BJ (cell line): ENCODE measurements around the gene ITGB6. TPM values are rescaled to one million over a fixed set of nuclear protein-coding genes. Genes with fewer than 3 reads are reported as not detected.

ENCODE experiments used
- CTCF ChIA-PET: fragments of 350-600 bp; formaldehyde crosslinking; extraction: SDS; loops from one replicate; lab custom pipeline; 2021; ENCODE audit warnings: antibody characterized with exemption, inconsistent platforms; lab: Yijun Ruan, JAX
- POLR2A ChIA-PET: fragments of 300-600 bp; sonication (Branson Sonifier 250); formaldehyde crosslinking; extraction: SDS; loops from one replicate; lab custom pipeline; 2021; ENCODE audit warnings: antibody characterized with exemption; lab: Charles Lee
- DNase-seq: peaks from one replicate; pipeline ENCODE4 v3.0.0-alpha.2; 2011; ENCODE audit warnings: low read depth
- H3K27me3 ChIP-seq: 2 replicates; pipeline ENCODE4 v1.6.0; 2011; ENCODE audit warnings: low read length; ENCODE audit not compliant: control insufficient read depth, insufficient read depth
- H3K36me3 ChIP-seq: 2 replicates; pipeline ENCODE4 v1.5.1; 2011; ENCODE audit warnings: low read length; ENCODE audit not compliant: control insufficient read depth, insufficient read depth
- H3K4me3 ChIP-seq: 2 replicates; pipeline ENCODE4 v1.5.1; 2011; ENCODE audit warnings: low read depth, mild to moderate bottlenecking, control low read depth, low read length
- CTCF ChIP-seq: IDR thresholded peaks from 2 replicates; pipeline ENCODE4 v1.5.1; 2011; ENCODE audit warnings: low read depth, mild to moderate bottlenecking, control low read depth, inconsistent platforms, low read length, moderate library complexity; ENCODE audit not compliant: insufficient read depth
- polyA plus RNA-seq: library from polyadenylated mRNA; depleted of rRNA; stranded (reverse); fragments of >200 nt; gene quantifications from 2 replicates; pipeline ENCODE4 v1.2.3, GENCODE V29; 2011

ITGB6 gene
- polyA plus RNA-seq, 1 experiment = 0.01 TPM

- Histone ChIP-seq H3K36me3 (no peaks in the 10 kb centered on the region), H3K27me3 (peaks cover 4% of the 10 kb centered on the region; the same call in 1 of the 2 replicates), H3K4me3 (no peak overlapping the region)
- POLR2A ChIA-PET = no interaction called here
- CTCF ChIA-PET = no interaction called here
- DNase-seq = no peak
- TF ChIP-seq CTCF = no peak
Observed at GRCh38 chr2:160073284-160073888, 126.7 kb downstream of the ITGB6 start.

- peaks cover 3% of the 10 kb centered on the region; the same call in 1 of the 2 replicates for H3K27me3 ChIP-seq
- no peaks in the 10 kb centered on the region for H3K36me3 ChIP-seq
- ChIA-PET POLR2A (no interaction called here), CTCF (no interaction called here)
- no peak for TF ChIP-seq CTCF
- H3K4me3 ChIP-seq = no peak overlapping the region
- DNase-seq = no peak
Observed at GRCh38 chr2:160068906-160069305, 131.2 kb downstream of the ITGB6 start.

- Histone ChIP-seq H3K4me3 (no peak overlapping the region), H3K36me3 (no peaks in the 10 kb centered on the region), H3K27me3 (no peaks in the 10 kb centered on the region)
- no peak for DNase-seq
- no peak for TF ChIP-seq CTCF
- CTCF ChIA-PET = interaction anchor here (0.7 kb wide), 1 partner anchor 12 kb away, joined by 3 read pairs; no protein-coding TSS in a partner anchor
- POLR2A ChIA-PET = no interaction called here
Observed at GRCh38 chr2:160064916-160065315, 135.2 kb downstream of the ITGB6 start.

- ChIA-PET POLR2A (no interaction called here), CTCF (interaction anchor here (0.7 kb wide), 1 partner anchor 12 kb away, joined by 3 read pairs; no protein-coding TSS in a partner anchor)
- no peak for DNase-seq
- no peak overlapping the region for H3K4me3 ChIP-seq
- H3K36me3 ChIP-seq = no peaks in the 10 kb centered on the region
- no peak for TF ChIP-seq CTCF
- no peaks in the 10 kb centered on the region for H3K27me3 ChIP-seq
Observed at GRCh38 chr2:160063879-160064612, 136.0 kb downstream of the ITGB6 start.

GRCh38 chr2:160063271-160063670 is 136.8 kb downstream of the ITGB6 start:
- H3K27me3 ChIP-seq = no peaks in the 10 kb centered on the region
- CTCF ChIA-PET = interaction anchor here (1.8 kb wide), 1 partner anchor 13 kb away, joined by 4 read pairs; no protein-coding TSS in a partner anchor
- H3K4me3 ChIP-seq = no peak overlapping the region; the same call in 1 of the 2 replicates
- POLR2A ChIA-PET = no interaction called here
- DNase-seq = no peak
- no peak for TF ChIP-seq CTCF
- H3K36me3 ChIP-seq = no peaks in the 10 kb centered on the region
